Measurements from ENCODE around the gene ARHGAP24.

The ARHGAP24 gene

GRCh38 chr4:85733798-85734197 is 258.8 kb downstream of the ARHGAP24 start:
- no peak overlapping the region for H3K4me3 ChIP-seq (ENCODE audit: low read depth, low read length)
- POLR2A ChIA-PET, result interaction anchor here (0.6 kb wide), 1 partner anchor 118 kb away, joined by 3 read pairs; no protein-coding TSS in a partner anchor
- DNase-seq (ENCODE audit: low read depth, low spot score), result no peak
- TF ChIP-seq CTCF (IDR thresholded peaks at IDR 0.05; ENCODE audit: insufficient read depth, low read length, missing control alignments), result no peak
- CTCF ChIA-PET, result interaction anchor here (0.6 to 1.1 kb wide), 2 partner anchors 14 to 259 kb away, joined by 3 read pairs; partner anchors contain the start of gene ARHGAP24

DNA sequence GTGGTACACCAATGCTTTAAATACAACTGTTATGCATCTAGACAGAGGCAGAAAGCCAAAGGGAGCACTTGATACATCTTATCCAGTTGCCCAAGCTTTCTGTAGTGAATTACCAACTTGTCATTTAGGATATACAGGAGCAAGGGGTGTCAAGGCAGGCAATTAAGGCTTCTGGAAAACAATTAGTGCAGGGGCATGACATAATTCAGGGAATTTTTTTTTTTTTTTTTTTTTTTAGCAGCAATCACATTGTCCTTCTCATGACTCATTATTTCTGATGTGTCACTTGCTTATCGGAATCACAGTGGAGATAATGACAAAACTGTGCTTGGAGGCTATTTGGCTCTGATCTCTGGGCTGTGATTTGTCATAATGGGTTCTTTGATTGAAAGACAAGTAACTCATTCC is 259.5 kb downstream of the ARHGAP24 start:
- ChIA-PET CTCF (interaction anchor here (0.6 kb wide), 1 partner anchor 259 kb away, joined by 3 read pairs; the partner anchor contains the start of gene ARHGAP24), POLR2A (no interaction called here)
- no peak overlapping the region for H3K4me3 ChIP-seq (ENCODE audit: low read depth, low read length)
- TF ChIP-seq CTCF (IDR thresholded peaks at IDR 0.05; ENCODE audit: insufficient read depth, low read length, missing control alignments), result no peak
- DNase-seq (ENCODE audit: low read depth, low spot score), result no peak

GRCh38 chr4:85736571-85736970 is 261.6 kb downstream of the ARHGAP24 start:
- TF ChIP-seq CTCF (IDR thresholded peaks at IDR 0.05; ENCODE audit: insufficient read depth, low read length, missing control alignments), result no peak
- H3K4me3 ChIP-seq (ENCODE audit: low read depth, low read length), result no peak overlapping the region
- DNase-seq (ENCODE audit: low read depth, low spot score), result no peak
- ChIA-PET CTCF (interaction anchor here (1.5 to 4.1 kb wide), 2 partner anchors 11 to 20 kb away, joined by 4 to 25 read pairs; no protein-coding TSS in a partner anchor), POLR2A (no interaction called here)

- no peak for DNase-seq (ENCODE audit: low read depth, low spot score)
- ChIA-PET POLR2A (interaction anchor here (0.6 kb wide), 1 partner anchor 89 kb away, joined by 3 read pairs; no protein-coding TSS in a partner anchor), CTCF (interaction anchor here (1.5 to 4.1 kb wide), 3 partner anchors 11 to 594 kb away, joined by 3 to 25 read pairs (median 4); no protein-coding TSS in a partner anchor)
- TF ChIP-seq CTCF (IDR thresholded peaks at IDR 0.05; ENCODE audit: insufficient read depth, low read length, missing control alignments), result no peak
- H3K4me3 ChIP-seq (ENCODE audit: low read depth, low read length), result no peak overlapping the region
These were observed 262.3 kb downstream of the ARHGAP24 start for GRCh38 chr4:85737254-85737653.

- H3K4me3 ChIP-seq (ENCODE audit: low read depth, low read length), result no peak overlapping the region
- TF ChIP-seq CTCF (IDR thresholded peaks at IDR 0.05; ENCODE audit: insufficient read depth, low read length, missing control alignments), result no peak
- no peak for DNase-seq (ENCODE audit: low read depth, low spot score)
- ChIA-PET POLR2A (no interaction called here), CTCF (interaction anchor here (1.1 to 4.1 kb wide), 4 partner anchors 9 to 595 kb away, joined by 3 to 25 read pairs (median 4); no protein-coding TSS in a partner anchor)
These were observed 263.8 kb downstream of the ARHGAP24 start for GRCh38 chr4:85738721-85739120.

- H3K4me3 ChIP-seq (ENCODE audit: low read depth, low read length), result no peak overlapping the region
- ChIA-PET CTCF (interaction anchor here (0.8 to 5.6 kb wide), 7 partner anchors 8 to 594 kb away, joined by 3 to 29 read pairs (median 6); no protein-coding TSS in a partner anchor), POLR2A (no interaction called here)
- no peak for TF ChIP-seq CTCF (IDR thresholded peaks at IDR 0.05; ENCODE audit: insufficient read depth, low read length, missing control alignments)
- no peak for DNase-seq (ENCODE audit: low read depth, low spot score)
These were observed 265.5 kb downstream of the ARHGAP24 start for GRCh38 chr4:85740431-85740861.

Measured in AG04449 (cell line).